Measurements from ENCODE around the gene GNAO1.

The GNAO1 gene

DNA sequence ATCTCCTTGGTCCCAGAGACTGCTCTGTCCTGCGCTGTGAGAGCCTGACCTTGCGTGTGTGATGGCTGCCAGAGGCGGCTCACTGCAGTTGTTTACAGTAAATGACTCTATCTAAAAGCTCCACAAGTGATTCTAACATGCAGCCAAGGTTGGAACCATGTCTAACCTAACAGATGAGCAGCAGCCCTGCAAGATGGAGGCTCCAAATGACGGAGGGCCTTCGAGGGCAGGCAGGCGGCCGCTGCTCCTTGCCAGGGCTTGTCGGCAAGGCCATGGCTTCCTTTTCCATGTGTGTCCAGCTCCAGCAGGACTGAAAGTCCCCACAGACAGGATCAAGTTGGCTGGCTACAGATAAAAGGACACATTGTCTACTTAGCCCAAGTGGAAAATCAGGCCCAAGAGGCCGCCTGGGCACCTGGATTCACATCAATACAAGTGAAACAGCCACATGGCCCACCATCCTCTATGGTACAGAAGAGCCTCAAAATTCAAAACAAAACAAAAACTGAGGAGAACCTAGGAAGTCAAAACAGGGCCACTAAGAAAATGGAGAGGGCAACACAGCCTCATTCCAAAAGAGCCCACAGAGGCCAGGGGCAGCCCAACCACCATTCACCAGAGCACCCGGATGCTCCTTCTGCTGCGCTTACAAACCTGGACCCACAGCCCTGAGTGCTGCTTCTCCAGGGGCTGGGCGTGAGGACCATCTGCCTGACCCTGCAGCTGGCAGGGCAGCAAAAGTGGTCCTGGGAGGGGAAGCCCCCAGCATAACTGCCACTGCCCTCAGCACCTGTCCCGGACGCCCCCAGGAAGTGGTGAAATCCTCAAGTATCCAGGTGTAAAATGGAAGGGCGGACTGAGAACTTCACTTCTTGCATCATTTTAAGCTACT is 169.1 kb downstream of the GNAO1 start:
- DNase-seq (ENCODE audit: low spot score): no peak
- TF ChIP-seq, protein P1, sequence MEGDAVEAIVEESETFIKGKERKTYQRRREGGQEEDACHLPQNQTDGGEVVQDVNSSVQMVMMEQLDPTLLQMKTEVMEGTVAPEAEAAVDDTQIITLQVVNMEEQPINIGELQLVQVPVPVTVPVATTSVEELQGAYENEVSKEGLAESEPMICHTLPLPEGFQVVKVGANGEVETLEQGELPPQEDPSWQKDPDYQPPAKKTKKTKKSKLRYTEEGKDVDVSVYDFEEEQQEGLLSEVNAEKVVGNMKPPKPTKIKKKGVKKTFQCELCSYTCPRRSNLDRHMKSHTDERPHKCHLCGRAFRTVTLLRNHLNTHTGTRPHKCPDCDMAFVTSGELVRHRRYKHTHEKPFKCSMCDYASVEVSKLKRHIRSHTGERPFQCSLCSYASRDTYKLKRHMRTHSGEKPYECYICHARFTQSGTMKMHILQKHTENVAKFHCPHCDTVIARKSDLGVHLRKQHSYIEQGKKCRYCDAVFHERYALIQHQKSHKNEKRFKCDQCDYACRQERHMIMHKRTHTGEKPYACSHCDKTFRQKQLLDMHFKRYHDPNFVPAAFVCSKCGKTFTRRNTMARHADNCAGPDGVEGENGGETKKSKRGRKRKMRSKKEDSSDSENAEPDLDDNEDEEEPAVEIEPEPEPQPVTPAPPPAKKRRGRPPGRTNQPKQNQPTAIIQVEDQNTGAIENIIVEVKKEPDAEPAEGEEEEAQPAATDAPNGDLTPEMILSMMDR (IDR thresholded peaks at IDR 0.05; ENCODE audit: extremely low read depth, missing control alignments): no peak

DNA sequence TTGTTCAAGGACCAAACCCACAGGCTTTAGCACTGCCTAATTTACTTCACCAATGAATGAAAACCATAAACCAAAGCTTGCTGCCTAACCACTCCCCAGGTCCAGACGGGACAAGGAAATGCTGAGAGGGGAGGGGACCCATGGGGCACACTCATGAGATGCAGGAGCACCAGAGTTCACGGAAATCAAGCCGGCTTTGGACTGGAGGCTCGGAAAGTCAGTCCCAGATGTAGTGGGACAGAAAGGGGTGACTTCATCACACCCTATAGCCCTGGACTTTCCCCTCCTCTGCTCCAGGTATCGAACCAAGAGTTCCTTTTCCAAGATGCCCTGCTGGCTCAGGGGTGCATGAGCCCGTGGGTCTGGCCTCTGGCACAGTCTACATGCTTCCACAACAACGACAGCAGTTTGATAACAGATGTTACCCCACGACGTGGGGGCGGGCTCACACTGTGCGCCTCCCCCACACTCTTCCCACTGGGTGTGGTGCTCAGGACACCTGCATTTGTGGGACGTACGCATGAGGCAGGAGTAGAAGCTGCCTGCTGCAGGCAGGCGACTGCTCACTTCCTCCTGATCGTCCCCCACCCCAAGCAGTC is 170.9 kb downstream of the GNAO1 start:
- no peak for DNase-seq (ENCODE audit: low spot score)
- TF ChIP-seq, protein P1 (IDR thresholded peaks at IDR 0.05; ENCODE audit: extremely low read depth, missing control alignments): no peak

DNA sequence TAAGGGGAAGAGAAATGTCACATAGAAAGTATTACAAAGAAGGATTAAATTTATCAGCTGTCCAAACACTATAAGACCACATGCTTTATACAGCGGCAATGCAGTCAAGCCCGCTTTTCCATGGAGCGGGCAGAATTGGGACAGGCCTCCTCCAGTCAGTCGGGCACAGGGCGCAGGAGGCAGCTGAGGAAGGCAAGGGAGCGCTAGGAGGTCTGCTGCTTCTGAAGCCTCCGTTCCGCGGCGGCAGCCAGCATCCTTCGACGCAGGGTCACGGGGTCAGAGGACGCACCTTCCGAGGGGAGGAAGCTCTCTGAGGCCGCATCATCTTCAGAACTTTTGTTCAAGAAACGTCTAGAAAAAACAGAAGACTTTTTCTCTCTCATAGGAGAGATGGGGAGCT is 171.4 kb downstream of the GNAO1 start:
- TF ChIP-seq, protein P1 (IDR thresholded peaks at IDR 0.05; ENCODE audit: extremely low read depth, missing control alignments): no peak
- DNase-seq (ENCODE audit: low spot score): no peak

DNA sequence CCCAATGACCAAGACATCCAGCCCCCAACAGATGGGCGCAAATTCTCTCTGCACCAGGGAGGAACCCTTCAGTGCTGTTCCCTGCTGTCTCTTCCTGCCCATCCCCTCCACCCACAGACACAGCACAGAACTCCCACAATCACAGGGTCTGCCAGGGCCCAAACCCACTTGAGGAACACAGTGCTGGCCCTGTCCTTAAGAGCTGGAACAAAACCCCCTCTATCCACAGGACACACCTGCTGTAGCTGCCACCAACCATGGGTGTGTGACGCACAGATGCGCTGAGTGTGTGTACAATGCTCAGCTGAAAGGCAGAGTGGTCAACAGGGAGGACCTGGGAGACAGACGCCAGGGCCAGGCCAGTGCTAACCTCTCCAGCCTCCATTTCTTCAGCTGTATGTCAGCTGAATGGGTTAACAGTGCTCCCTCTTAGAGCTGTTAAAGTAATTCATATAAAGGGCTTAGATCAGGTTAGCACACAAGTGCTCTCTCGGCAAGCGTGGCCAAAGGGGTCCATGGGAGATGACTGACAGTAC is 172.0 kb downstream of the GNAO1 start:
- no peak for DNase-seq (ENCODE audit: low spot score)
- TF ChIP-seq, protein P1 (IDR thresholded peaks at IDR 0.05; ENCODE audit: extremely low read depth, missing control alignments): no peak

DNA sequence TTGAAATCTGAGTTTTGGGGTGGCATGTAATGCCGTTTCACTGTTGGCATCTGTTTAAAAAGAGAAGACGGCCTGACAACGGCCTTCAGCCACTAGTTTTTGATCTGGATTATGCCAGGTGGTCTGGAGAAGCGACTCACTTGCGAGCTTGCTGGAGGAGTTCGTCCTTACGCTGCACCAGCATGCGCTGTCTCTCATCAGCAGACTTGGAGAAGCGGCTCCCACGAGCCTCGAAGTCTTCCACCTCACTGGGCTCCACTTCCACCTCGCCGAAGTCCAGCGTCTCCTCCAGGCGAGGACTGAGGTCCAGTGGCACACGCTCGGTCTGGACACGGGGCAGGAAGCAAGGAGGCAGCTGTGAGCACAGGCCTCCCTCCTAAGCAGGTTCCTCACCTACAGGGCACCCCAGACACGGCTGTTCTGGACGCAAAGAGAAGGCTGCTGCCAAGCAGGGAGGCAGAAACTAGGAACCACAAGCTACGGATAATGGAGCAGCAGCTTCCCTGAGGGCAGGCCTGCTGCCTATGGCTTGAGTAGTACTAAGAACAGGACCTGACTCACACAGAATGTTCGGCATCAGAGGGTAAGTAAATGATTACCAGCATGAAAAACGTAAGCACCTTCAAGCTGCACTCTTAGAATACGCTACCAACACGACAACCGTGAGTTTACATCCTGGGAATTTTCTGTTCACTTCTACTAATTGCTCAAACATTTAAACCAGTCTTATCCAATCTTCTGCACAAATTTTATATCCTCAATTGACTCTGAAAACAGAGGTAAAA is 172.7 kb downstream of the GNAO1 start:
- DNase-seq (ENCODE audit: low spot score): no peak

DNA sequence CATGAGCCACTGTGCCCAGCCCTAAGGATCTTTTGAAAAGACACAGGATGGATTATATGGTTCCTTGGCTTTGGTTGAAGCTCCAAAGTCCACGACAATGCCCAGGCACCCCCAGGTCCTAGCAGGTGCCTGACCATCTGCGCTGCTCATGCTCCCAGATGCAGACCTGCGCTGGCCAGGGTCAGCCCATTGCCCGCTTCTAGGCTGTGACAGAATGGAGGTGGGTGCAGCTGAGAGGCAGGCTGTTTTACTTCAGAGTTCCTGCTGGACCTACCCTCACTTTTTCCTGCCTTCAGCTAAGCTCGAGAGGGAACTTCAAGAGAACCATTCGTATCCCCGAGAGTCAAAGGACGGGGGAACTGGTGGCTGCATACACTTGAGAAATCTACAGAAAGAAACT is 173.6 kb downstream of the GNAO1 start:
- no peak for DNase-seq (ENCODE audit: low spot score)
- TF ChIP-seq, protein P1 (IDR thresholded peaks at IDR 0.05; ENCODE audit: extremely low read depth, missing control alignments): no peak

More for the DNA sequence above, 172.7 kb downstream of the GNAO1 start:
- TF ChIP-seq, protein P1 (IDR thresholded peaks at IDR 0.05; ENCODE audit: extremely low read depth, missing control alignments): no peak
